Choroid plexus epithelial cell (primary cell): ENCODE measurements around the gene AHCTF1.
"Not testable (repeated sequence)": the region's sequence is repeated elsewhere in the genome, so short reads cannot be mapped to it uniquely, and the experiment has no call there.

Experiments
- DNase-seq: peaks from one replicate; pipeline ENCODE4 v3.0.0-alpha.2; 2010; ENCODE audit warnings: low read depth
- H3K4me3 ChIP-seq: 2 replicates; pipeline ENCODE4 v1.5.1; 2011; ENCODE audit warnings: low read depth, mild to moderate bottlenecking, control low read depth, low read length, moderate library complexity
- TF ChIP-seq, protein P1 (sequence below): conservative IDR thresholded peaks from 2 replicates; pipeline ENCODE4 v1.5.1; 2011; ENCODE audit warnings: low read depth, mild to moderate bottlenecking, control low read depth, inconsistent platforms, low read length, moderate library complexity

The AHCTF1 gene

GRCh38 chr1:246825557-246826175, 106.1 kb downstream of the AHCTF1 start:
- no peak overlapping the region for H3K4me3 ChIP-seq
- TF ChIP-seq, protein P1, sequence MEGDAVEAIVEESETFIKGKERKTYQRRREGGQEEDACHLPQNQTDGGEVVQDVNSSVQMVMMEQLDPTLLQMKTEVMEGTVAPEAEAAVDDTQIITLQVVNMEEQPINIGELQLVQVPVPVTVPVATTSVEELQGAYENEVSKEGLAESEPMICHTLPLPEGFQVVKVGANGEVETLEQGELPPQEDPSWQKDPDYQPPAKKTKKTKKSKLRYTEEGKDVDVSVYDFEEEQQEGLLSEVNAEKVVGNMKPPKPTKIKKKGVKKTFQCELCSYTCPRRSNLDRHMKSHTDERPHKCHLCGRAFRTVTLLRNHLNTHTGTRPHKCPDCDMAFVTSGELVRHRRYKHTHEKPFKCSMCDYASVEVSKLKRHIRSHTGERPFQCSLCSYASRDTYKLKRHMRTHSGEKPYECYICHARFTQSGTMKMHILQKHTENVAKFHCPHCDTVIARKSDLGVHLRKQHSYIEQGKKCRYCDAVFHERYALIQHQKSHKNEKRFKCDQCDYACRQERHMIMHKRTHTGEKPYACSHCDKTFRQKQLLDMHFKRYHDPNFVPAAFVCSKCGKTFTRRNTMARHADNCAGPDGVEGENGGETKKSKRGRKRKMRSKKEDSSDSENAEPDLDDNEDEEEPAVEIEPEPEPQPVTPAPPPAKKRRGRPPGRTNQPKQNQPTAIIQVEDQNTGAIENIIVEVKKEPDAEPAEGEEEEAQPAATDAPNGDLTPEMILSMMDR, result no peak
- DNase-seq, result no peak

- TF ChIP-seq, protein P1, result no peak
- DNase-seq, result no peak
Measured at GRCh38 chr1:246824541-246824940, 107.2 kb downstream of the AHCTF1 start.

DNA sequence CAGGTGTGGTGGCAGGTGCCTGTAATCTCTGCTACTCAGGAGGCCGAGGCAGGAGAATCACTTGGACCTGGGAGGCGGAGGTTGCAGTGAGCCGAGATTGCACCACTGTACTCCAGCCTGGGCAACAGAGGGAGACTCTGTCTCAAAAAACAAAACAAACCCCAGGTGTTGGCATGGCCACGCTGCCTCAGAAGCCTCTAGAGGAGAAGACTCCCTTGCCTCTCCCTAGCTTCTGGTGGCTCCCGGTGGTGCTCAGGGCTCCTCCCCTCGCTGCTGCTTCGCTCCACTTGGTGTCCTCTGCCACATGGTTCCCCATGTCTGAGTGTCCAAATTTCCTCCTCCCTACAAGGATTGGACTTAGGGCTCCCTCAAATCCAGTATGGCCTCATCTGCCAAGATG, 109.6 kb downstream of the AHCTF1 start:
- not testable (repeated sequence) for DNase-seq, H3K4me3 ChIP-seq

More at GRCh38 chr1:246824541-246824940, 107.2 kb downstream of the AHCTF1 start:
- H3K4me3 ChIP-seq, result no peak overlapping the region

GRCh38 chr1:246820666-246821065, 111.1 kb downstream of the AHCTF1 start:
- TF ChIP-seq, protein P1, result no peak
- no peak overlapping the region for H3K4me3 ChIP-seq
- no peak for DNase-seq

- H3K4me3 ChIP-seq, result not testable (repeated sequence)
- DNase-seq, result peak; percentile 22
Measured at GRCh38 chr1:246817778-246818177, 114.0 kb downstream of the AHCTF1 start.

GRCh38 chr1:246815693-246816270, 116.0 kb downstream of the AHCTF1 start:
- H3K4me3 ChIP-seq, result no peak overlapping the region
- TF ChIP-seq, protein P1, result no peak
- no peak for DNase-seq

- no peak overlapping the region for H3K4me3 ChIP-seq
- TF ChIP-seq, protein P1, result no peak
- no peak for DNase-seq
Measured at GRCh38 chr1:246814890-246815289, 116.9 kb downstream of the AHCTF1 start.

DNA sequence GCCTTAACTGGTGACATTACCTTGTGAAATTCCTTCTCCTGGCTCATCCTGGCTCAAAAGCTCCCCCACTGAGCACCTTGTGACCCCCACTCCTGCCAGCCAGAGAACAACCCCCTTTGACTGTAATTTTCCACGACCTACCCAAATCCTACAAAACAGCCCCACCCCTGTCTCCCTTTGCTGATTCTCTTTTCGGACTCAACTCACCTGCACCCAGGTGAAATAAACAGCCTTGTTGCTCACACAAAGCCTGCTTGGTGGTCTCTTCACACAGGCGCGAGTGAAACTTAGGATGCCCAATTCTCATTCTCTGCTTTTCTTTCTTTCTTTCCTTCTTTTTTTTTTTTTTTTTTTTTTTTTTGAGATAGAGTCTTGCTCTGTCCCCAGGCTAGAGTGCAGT, 118.4 kb downstream of the AHCTF1 start:
- DNase-seq, H3K4me3 ChIP-seq: not testable (repeated sequence)
